IPS-15b (cell line): ENCODE results near the gene PINLYP.
A peak's percentile ranks its signal among the peaks of the same experiment; 100 is the strongest.
"Not testable (repeated sequence)": the region's sequence is repeated elsewhere in the genome, so short reads cannot be mapped to it uniquely, and the experiment has no call there.

Source experiments
- H3K27me3 ChIP-seq: one replicate; pipeline ENCODE4 v1.6.1; 2013; ENCODE audit warnings: low read length; ENCODE audit not compliant: control insufficient read depth, insufficient read depth
- H3K36me3 ChIP-seq: one replicate; pipeline ENCODE4 v1.6.1; 2013; ENCODE audit warnings: low read length; ENCODE audit not compliant: control insufficient read depth, insufficient read depth
- H3K4me1 ChIP-seq: one replicate; pipeline ENCODE4 v1.6.1; 2013; ENCODE audit warnings: mild to moderate bottlenecking, low read length; ENCODE audit not compliant: control insufficient read depth, insufficient read depth
- H3K4me3 ChIP-seq: one replicate; pipeline ENCODE4 v1.5.1; 2013; ENCODE audit warnings: low read depth, low read length
- H3K9ac ChIP-seq: one replicate; pipeline ENCODE4 v1.6.1; 2013; ENCODE audit warnings: low read depth, mild to moderate bottlenecking, low read length
- H3K9me3 ChIP-seq: one replicate; pipeline ENCODE4 v1.6.1; 2013; ENCODE audit warnings: mild to moderate bottlenecking, low read length; ENCODE audit not compliant: control insufficient read depth, insufficient read depth

The PINLYP gene

DNA sequence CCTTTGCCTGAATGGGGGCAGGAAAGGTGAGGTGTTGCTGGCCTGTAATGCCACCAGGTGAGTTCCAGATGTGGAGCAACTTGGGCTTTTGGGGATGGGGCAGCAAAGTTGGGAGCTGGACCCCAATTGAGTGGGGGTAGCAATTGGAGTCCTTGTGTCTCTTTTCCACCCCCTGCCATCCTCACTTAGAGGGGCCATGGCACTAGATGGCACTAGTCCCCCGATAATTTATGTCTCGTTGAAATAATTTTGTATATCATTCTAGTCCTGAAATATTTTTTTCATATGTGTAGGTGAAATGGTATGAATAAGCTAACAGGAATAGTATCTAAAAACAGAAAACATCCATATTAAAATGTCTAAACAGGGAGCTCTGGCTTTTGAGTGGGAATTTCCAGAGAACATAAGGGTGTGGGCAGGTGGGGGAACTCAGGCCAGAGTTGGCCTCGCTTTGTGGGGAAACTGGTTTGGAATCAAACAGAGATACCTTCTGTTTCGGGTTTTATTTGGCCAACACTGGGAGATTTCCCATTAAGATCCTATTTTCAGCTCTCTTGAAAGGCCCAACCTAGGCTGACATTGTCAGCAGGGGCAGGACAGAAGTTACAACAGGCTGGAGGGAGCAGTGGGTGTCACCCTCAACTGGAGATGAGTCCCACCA lies 24.2 kb downstream of the PINLYP start:
- Histone ChIP-seq H3K4me3 (no peak overlapping the region), H3K36me3 (peaks cover 7% of the 10 kb centered on the region), H3K27me3 (no peaks in the 10 kb centered on the region), H3K9ac (no peak overlapping the region), H3K9me3 (no peaks in the 10 kb centered on the region), H3K4me1 (peaks cover 7% of the 10 kb centered on the region)

DNA sequence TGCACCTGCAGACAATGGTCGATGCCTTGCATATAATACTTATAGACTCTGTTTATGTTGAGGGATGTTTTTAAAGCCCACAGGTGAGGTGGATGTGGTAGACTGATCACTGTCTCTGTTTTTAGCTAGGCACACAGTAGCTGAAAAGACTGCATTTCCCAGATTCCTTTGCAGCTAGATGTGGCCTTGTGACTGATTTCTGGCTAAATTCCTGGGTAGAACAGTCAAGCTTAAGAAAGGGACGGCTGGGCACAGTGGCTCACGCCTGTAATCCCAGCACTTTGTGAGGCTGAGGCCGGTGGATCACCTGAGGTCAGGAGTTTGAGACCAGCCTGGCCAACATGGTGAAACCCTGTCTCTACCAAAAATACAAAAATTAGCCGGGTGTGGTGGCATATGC lies 24.7 kb downstream of the PINLYP start:
- not testable (repeated sequence) for H3K9ac ChIP-seq, H3K9me3 ChIP-seq, H3K4me3 ChIP-seq, H3K27me3 ChIP-seq, H3K4me1 ChIP-seq, H3K36me3 ChIP-seq

DNA sequence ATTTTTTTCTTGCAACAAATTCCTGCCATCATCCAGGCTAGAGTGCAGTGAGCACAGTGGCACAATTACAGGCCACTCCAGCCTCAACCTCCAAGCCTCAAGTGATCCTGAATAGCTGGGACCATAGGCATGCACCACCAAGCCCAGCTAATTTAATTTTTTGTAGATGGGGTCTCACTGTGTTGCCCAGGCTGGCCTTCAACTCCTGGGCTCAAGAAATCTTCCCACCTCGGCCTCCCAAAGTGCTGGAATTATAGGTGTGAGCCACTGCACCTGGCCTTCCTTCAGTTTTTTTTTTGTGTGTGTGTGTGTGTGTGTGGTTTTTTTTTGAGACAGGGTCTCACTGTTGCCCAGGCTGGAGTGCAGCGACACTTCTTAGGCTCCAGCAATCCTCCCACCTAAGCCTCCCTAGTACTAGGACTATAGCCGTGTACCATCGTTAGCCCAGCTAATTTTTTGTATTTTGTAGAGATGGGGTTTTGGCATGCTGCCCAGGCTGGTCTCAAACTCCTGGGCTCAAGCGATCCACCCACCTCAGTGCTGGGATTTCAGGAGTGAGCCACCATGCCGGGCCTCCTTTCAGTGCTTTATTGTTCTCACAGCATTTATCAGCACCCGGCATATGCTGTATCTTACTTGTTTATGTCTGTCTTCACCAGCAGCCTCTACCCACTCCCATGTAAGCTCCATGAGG lies 30.4 kb downstream of the PINLYP start:
- Histone ChIP-seq H3K4me1 (no peaks in the 10 kb centered on the region), H3K9me3 (no peaks in the 10 kb centered on the region), H3K4me3 (no peak overlapping the region), H3K9ac (no peak overlapping the region), H3K27me3 (no peaks in the 10 kb centered on the region), H3K36me3 (no peaks in the 10 kb centered on the region)

DNA sequence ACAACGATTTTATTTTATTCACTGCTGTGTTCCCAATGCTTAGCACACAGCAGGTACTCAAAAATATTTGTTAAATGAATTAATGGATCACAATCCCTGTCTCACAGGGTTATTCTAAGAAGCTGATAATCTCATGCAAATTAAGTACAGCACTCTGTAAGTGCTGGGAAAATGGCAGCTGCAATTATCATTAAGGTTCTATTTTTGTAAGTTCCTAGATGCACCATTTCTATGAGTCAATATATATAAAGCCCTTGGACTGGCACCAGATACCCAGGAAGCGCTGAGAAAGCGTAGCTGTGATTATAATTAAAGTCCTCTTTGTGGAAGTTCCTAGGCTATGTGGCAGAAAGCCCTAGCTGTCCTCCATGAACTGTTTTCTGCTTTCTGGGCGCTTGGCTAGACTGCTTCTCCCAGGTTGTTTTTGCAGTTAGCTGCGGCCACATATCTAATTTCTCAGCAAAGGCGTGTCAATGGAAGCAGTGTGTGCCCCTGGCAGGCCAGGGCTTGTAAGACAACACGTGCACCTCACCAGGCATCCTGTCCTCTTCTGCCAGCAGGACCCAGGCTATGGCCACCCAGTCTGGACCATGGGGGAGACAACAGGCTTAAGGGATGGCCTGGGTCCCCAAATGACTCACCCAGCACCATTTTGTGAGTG lies 31.1 kb downstream of the PINLYP start:
- no peak overlapping the region for H3K4me3 ChIP-seq
- no peaks in the 10 kb centered on the region for H3K36me3 ChIP-seq
- H3K4me1 ChIP-seq = no peaks in the 10 kb centered on the region
- H3K9ac ChIP-seq = no peak overlapping the region
- no peaks in the 10 kb centered on the region for H3K9me3 ChIP-seq
- H3K27me3 ChIP-seq = no peaks in the 10 kb centered on the region

DNA sequence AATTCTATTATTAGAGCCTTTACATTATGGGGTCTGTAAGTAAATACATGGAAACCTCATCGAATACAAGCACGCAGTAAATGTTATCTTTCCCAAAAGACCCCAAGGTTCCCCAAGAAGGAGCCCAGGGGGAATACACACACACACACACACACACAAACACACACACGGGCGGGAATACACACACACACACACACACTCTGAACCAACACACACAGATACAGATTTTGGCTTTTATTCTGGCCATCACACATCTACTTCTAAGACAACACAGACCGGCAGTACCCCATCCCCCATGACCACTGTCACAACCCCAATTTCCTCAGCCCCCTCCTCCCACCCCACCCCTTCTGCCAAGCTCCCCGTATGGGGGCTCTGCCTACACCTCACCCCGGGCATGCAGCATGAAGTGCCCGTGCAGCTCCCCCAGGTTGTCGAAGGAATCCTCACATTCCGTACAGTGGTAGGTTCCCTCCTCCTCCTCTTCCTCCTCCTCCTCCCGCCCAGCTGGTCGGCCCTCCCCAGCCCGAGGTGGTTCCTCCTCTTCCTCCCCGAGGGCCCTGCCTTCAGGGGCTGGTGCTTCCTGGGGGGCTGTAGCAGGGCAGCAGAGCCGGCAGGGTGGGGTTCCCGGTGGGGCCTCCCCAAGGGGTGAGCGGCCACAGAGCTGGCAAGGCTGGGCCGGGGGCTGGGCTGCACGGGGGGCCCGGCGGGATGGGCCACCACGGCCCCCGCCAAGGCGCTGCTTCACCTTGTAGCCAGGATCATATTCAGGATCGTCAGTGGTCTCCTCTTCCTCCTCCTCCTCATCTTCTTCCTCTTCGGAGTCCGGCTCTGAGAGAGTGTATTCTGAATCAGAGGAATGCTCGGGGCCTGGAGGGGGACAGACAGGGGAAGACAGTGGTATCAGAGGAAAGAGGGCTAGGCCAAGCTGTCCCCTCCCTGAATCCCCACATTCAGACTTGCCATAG lies 31.9 kb downstream of the PINLYP start:
- Histone ChIP-seq H3K27me3 (no peaks in the 10 kb centered on the region), H3K4me3 (no peak overlapping the region), H3K9me3 (no peaks in the 10 kb centered on the region), H3K36me3 (no peaks in the 10 kb centered on the region), H3K9ac (peak overlapping the region; percentile 24), H3K4me1 (no peaks in the 10 kb centered on the region)

DNA sequence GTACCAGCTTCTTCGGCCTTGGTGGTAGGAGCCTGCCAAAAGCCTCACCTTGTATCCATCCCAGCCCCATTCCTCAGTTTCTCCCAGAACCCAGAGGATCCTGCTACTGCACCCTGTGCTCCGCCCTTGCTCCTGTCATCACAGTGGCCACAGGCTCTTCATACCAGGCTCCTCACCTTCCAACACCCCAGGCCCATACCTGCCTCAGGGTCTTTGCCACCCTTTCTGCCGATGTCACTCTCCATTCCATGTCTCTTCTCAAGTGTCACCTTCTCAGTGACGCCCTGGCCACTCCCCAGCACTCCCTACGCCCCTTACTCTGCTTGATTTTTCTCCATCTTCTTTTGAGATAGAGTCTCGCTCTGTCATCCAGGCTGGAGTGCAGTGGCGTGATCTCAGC lies 34.3 kb downstream of the PINLYP start:
- Histone ChIP-seq H3K27me3 (no peaks in the 10 kb centered on the region), H3K4me3 (no peak overlapping the region), H3K9ac (no peak overlapping the region), H3K4me1 (no peaks in the 10 kb centered on the region), H3K9me3 (no peaks in the 10 kb centered on the region), H3K36me3 (no peaks in the 10 kb centered on the region)

DNA sequence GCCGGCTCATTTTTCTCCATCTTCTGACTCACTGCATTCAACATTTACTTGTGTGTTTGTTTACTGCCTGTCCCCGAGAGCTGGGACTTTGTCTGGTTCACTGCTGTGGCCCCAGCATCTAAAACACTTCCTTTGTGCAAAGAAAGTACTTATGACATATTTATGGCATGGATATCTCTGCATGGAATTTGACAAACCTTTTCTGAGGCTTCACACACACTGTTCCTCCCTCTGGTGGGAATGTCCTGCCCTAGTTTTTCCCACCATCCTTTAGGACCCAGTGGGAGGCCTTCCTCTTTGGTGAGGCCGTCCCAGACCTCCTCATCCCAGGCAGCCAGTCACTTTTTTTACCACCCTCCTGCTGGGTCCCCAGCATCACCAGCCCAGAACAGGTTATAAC lies 34.9 kb downstream of the PINLYP start:
- Histone ChIP-seq H3K4me1 (no peaks in the 10 kb centered on the region), H3K27me3 (no peaks in the 10 kb centered on the region), H3K4me3 (no peak overlapping the region), H3K36me3 (no peaks in the 10 kb centered on the region), H3K9me3 (no peaks in the 10 kb centered on the region), H3K9ac (no peak overlapping the region)

DNA sequence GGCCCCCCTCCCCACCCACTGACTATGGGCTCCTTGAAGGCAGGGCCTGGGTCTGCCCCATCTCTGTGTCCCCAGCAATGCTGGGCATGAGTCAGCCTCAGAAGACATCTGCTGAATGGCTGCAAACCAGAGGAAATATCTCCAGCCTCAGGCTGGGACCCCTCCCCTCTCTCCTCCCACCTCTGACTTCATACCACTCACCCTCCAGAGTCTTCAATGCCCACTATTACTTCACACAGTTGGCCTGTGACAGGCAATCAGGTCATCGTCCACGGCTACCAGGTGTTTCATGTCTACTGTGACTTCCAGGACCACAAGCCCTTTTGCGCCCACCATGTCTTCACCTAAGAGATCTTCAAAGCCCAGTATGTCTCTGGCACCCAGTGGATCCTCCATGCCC lies 36.2 kb downstream of the PINLYP start, which contains the start of gene SRRM5:
Gene SRRM5 (plus strand): TSS at position 301 of the 400 bp plus-strand sequence. CDS start 34 bp downstream, at position 335.
- no peaks in the 10 kb centered on the region for H3K36me3 ChIP-seq
- no peaks in the 10 kb centered on the region for H3K27me3 ChIP-seq
- H3K4me3 ChIP-seq = no peak within 1 kb of the TSS
- H3K4me1 ChIP-seq = no peaks in the 10 kb centered on the region
- no peaks in the 10 kb centered on the region for H3K9me3 ChIP-seq
- H3K9ac ChIP-seq = no peak within 1 kb of the TSS

DNA sequence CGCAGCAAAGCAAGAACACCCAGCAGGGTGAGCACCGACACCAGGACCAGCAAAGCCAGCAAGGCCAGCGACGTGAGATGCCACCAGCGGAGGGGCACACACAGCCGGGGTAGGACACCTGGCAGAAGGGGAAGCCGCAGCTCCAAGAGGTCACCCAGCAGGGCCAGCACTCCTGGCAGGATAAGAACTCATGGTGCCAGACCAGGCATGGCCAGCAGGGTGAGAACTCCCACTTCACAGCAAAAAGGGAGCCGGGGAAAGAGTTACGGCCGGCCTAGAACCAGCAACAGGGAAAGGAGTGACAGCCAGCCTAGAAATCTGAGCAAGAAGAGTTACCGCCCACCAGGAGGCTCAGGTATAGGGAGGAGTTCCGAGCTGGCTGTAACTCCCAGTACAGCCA lies 36.8 kb downstream of the PINLYP start:
- H3K4me3 ChIP-seq = no peak overlapping the region
- no peaks in the 10 kb centered on the region for H3K9me3 ChIP-seq
- H3K36me3 ChIP-seq = no peaks in the 10 kb centered on the region
- no peaks in the 10 kb centered on the region for H3K4me1 ChIP-seq
- no peaks in the 10 kb centered on the region for H3K27me3 ChIP-seq
- H3K9ac ChIP-seq = no peak overlapping the region

DNA sequence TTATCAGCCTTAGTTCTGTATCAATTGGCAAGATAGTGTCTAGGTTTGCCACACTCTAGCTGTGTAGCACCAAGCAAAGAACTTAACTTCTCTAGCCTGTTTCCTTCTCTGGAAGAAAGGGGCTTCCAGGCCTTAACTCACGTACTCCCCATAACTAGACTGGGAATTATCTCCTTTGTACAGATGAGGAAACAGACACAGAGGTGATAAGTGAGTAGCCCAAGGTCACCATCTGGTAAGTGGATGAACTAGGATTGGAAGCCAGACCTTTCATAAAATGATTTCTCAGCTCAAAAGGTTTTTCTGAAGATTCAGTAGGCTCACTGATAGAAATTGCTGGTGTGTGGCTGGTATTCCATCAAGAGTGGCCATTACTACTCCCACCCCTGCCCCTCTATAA lies 40.7 kb downstream of the PINLYP start:
- no peaks in the 10 kb centered on the region for H3K27me3 ChIP-seq
- H3K36me3 ChIP-seq = no peaks in the 10 kb centered on the region
- H3K4me3 ChIP-seq = no peak overlapping the region
- H3K9ac ChIP-seq = no peak overlapping the region
- H3K9me3 ChIP-seq = no peaks in the 10 kb centered on the region
- peaks cover 6% of the 10 kb centered on the region for H3K4me1 ChIP-seq

DNA sequence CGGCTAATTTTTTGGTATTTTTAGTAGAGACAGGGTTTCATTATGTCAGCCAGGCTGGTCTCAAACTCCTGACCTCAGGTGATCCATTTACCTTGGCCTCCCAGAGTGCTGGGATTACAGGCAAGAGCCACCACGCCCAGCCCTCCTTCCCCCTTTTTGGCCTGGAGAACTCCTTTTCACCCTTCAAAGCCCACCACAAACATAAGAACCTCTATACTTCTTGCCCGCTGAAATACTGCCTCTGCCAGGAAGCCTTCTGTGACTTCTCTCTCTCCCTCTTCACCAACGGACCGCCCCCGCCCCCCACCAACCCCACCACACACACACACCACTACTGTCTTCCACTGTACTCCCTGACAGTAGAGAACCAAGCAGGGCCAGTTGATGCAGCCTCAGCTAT lies 41.4 kb downstream of the PINLYP start:
- Histone ChIP-seq H3K9me3 (no peaks in the 10 kb centered on the region), H3K4me3 (no peak overlapping the region), H3K9ac (no peak overlapping the region), H3K36me3 (no peaks in the 10 kb centered on the region), H3K27me3 (no peaks in the 10 kb centered on the region), H3K4me1 (peaks cover 6% of the 10 kb centered on the region)
